Heart right ventricle (tissue), 16 donors: ENCODE data around the gene SPATS2. TPM values are rescaled to one million over a fixed set of nuclear protein-coding genes. Genes with fewer than 3 reads are reported as not detected.
"Not testable (repeated sequence)": the region's sequence is repeated elsewhere in the genome, so short reads cannot be mapped to it uniquely, and the experiment has no call there.

Experiments
- ATAC-seq, 8 donors: fragments of 200-7000 bp; cut with Tn5 transposase; one replicate each; pipeline ENCODE4 v1.9.1; 2020; ENCODE audit warnings: mild to moderate bottlenecking in 8 of 8, moderate library complexity in 8 of 8, moderate number of reproducible peaks in 1 of 8
- DNase-seq, 2 donors: peaks; one replicate each; pipeline ENCODE4 v3.0.0-alpha.2; 2020
- H3K27ac ChIP-seq, 10 donors: fragments of 200-600 bp; sonication (generic) in 2 of 10; one replicate each; pipeline versions ENCODE4 v1.5.0 to v1.8.0; 2020 to 2022; ENCODE audit warnings: mild to moderate bottlenecking in 3 of 10
- H3K27me3 ChIP-seq, 7 donors: fragments of 200-600 bp; one replicate each; pipeline ENCODE4 v1.8.0; 2021 to 2022; ENCODE audit warnings: mild to moderate bottlenecking in 2 of 7
- H3K36me3 ChIP-seq, 9 donors: fragments of 200-600 bp; sonication (generic) in 1 of 9; one replicate each; pipeline versions ENCODE4 v1.5.0 to v1.8.0; 2020 to 2022; ENCODE audit warnings: mild to moderate bottlenecking in 2 of 9
- H3K4me1 ChIP-seq, 9 donors: fragments of 200-600 bp; sonication (generic) in 1 of 9; one replicate each; pipeline versions ENCODE4 v1.5.0 to v1.8.0; 2020 to 2022; ENCODE audit warnings: mild to moderate bottlenecking in 4 of 9
- H3K4me3 ChIP-seq, 10 donors: fragments of 200-600 bp; sonication (generic) in 2 of 10; one replicate each; pipeline versions ENCODE4 v1.5.0 to v1.8.0; 2020 to 2022; ENCODE audit warnings: mild to moderate bottlenecking in 7 of 10, moderate library complexity in 2 of 10
- H3K9me3 ChIP-seq, 11 donors: fragments of 200-600 bp in 10 of 11; sonication (generic) in 2 of 11; one replicate each; pipeline versions ENCODE4 v1.5.0 to v1.8.0; 2013 to 2022; ENCODE audit warnings: mild to moderate bottlenecking in 2 of 11, control low read depth in 1 of 11, moderate library complexity in 1 of 11
- WGBS, 2 donors: extraction: QIAGEN DNeasy Blood & Tissue Kit; methylation state at CpG; one replicate each; pipeline ENCODE4 v1.1.7; 2013; ENCODE audit warnings: inconsistent platforms in 1 of 2; 5-methylcytosine and 5-hydroxymethylcytosine counted together
- intact Hi-C, 10 donors: fragments of 100-400 bp; cut with DNase I; formaldehyde crosslinking; loops; one replicate each; pipeline versions ENCODE4 v1.11.1 to v1.14.2; 2022
- polyA plus RNA-seq, 2 donors: library from polyadenylated mRNA; stranded (reverse); fragments of 200-250 nt; gene quantifications; one replicate each; pipeline ENCODE4 v1.2.3, GENCODE V29; 2013
- total RNA-seq, 10 donors: library from RNA; stranded (reverse); fragmentation: NEBNext Ultra II Directional in 3 of 10; extraction: Animal tissue kit (Norgen Biotek cat#: 25700) in 3 of 10; gene quantifications; one replicate each; pipeline versions ENCODE4 v1.2.1 to v1.2.4, GENCODE V29; 2021 to 2023
- TF ChIP-seq, protein P1 (sequence below), 9 donors: fragments of 200-600 bp; sonication (generic) in 2 of 9; IDR thresholded peaks; one replicate each; pipeline versions ENCODE4 v1.5.0 to v1.8.0; 2021 to 2022; ENCODE audit warnings: antibody characterized with exemption in 9 of 9, mild to moderate bottlenecking in 5 of 9, moderate library complexity in 1 of 9
- donor health status: Arrhythmogenic right ventricular cardiomyopathy.
- donor health status: ischemic (EF 13 %, LVEDD 7.1; RV severe dilation, severe dysfunction).
- donor health status: healthy with polysubstance abuse.
- donor health status: DM: no; HTN: yes; CAD: no.
- donor health status: DM: no; HTN: no; CAD: no.
- donor health status: ischemic (EF 25% LVEDD 6.9; RV normal size, moderate dysfunction).
- donor health status: ischemic (EF 25% LVEDD 5.7; RV mildly dilated, moderate dysfunction).
- donor health status: healthy.
- donor health status: DM: yes; HTN: yes; CAD: no.
- donor health status: Ischemic cardiomyopathy.
- donor health status: ischemic (EF 35%, LVEDD 5.7; RV mildly dilated, moderate dysfunction).
- donor health status: nonischemic (EF 11% LVEDD 7.7; RV severe dilation, severe dysfunction).
- donor health status: DM: yes; HTN: yes; CAD: no.
- donor health status: PGD.
- donor health status: ischemic (EF 29% LVEDD 5.4; RV normal size, mild dysfunction).
- donor health status: nonischemic (EF 23%, LVEDD 6.1; RV moderate dilation, normal function).

The SPATS2 gene
- total and polyA plus RNA-seq, 12 donors, result 3.5 to 11.5 (median 5.1) TPM

DNA sequence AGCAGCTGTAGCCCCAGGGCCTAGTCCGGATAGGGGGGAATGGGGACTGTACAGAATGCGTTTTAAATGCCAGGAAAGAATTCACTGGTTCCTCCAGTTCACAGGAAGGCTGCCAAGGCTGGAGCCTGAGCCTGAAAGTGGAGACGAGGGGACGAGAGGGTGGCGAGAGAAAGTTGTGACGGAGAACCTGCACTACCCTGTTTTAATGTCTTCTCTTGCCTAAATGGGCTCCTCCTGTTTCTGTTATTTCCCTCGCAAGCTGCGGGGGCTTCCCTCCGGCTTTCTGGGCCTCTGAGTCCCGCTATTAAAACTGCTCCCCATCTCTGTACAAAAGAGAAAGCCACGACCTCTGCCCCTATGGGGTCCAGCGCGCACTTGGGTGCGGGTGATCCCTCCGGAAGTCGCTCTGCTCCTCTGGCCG is 34.8 kb upstream of the SPATS2 start:
- ATAC-seq, result no peak
- intact Hi-C loops, result loop anchor here in 1 of 10 donors (5.0 kb wide), 1 partner anchor 35 kb away; the partner anchor contains the start of gene PRPH
- Histone ChIP-seq H3K4me1 (peaks cover 0 to 41% (median 14%) of the 10 kb centered on the region in 9 donors), H3K9me3 (no peaks in the 10 kb centered on the region), H3K27me3 (peaks cover 21 to 67% (median 52%) of the 10 kb centered on the region in 7 donors), H3K36me3 (peaks cover 0 to 9% (median 0%) of the 10 kb centered on the region in 9 donors), H3K4me3 (peak overlapping the region in 1 of 10 donors; percentile 22), H3K27ac (no peak overlapping the region)
- WGBS, 2 donors, result 75 to 78% methylated on average over 17 of the region's 17 CpGs
- TF ChIP-seq, protein P1, sequence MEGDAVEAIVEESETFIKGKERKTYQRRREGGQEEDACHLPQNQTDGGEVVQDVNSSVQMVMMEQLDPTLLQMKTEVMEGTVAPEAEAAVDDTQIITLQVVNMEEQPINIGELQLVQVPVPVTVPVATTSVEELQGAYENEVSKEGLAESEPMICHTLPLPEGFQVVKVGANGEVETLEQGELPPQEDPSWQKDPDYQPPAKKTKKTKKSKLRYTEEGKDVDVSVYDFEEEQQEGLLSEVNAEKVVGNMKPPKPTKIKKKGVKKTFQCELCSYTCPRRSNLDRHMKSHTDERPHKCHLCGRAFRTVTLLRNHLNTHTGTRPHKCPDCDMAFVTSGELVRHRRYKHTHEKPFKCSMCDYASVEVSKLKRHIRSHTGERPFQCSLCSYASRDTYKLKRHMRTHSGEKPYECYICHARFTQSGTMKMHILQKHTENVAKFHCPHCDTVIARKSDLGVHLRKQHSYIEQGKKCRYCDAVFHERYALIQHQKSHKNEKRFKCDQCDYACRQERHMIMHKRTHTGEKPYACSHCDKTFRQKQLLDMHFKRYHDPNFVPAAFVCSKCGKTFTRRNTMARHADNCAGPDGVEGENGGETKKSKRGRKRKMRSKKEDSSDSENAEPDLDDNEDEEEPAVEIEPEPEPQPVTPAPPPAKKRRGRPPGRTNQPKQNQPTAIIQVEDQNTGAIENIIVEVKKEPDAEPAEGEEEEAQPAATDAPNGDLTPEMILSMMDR (IDR thresholded peaks at IDR 0.05), result no peak
- DNase-seq, result no peak

DNA sequence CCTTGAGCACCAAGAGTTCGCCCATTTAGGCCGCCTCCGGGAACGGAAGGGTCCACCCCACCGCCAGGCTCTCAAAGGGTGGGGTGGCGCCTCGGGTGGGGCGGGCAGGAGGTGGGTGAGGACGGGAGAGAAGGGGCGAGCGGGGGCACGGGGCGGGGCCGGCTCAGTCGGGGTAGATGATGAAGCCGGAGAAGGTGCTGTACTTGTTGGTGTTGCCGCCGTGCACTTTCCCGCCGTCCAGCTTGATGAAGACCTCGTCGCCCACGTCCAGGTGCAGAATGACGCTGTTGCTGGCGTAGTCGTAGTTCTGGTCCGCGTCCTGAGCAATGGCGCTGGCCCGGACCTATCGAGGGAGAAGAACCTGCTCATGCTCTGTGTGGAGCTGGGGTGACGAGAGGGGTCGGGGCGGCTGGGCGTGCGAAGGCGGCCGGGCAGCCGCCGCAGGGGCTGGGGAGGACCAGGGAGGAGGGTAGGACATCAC is 34.3 kb upstream of the SPATS2 start:
- no peak for ATAC-seq
- DNase-seq, result no peak
- WGBS, 2 donors, result 25 to 28% methylated on average over 36 to 40 of the region's 40 CpGs
- Histone ChIP-seq H3K4me1 (peaks cover 0 to 41% (median 14%) of the 10 kb centered on the region in 9 donors), H3K27ac (no peak overlapping the region), H3K27me3 (peaks cover 21 to 70% (median 55%) of the 10 kb centered on the region in 7 donors), H3K36me3 (peaks cover 0 to 9% (median 0%) of the 10 kb centered on the region in 9 donors), H3K4me3 (peak overlapping the region in 4 of 10 donors; percentile 22 to 36 (median 28)), H3K9me3 (no peaks in the 10 kb centered on the region)
- TF ChIP-seq, protein P1 (IDR thresholded peaks at IDR 0.05), result no peak
- intact Hi-C loops, result loop anchor here in 1 of 10 donors (5.0 kb wide), 1 partner anchor 36 kb away; the partner anchor contains the start of gene PRPH

DNA sequence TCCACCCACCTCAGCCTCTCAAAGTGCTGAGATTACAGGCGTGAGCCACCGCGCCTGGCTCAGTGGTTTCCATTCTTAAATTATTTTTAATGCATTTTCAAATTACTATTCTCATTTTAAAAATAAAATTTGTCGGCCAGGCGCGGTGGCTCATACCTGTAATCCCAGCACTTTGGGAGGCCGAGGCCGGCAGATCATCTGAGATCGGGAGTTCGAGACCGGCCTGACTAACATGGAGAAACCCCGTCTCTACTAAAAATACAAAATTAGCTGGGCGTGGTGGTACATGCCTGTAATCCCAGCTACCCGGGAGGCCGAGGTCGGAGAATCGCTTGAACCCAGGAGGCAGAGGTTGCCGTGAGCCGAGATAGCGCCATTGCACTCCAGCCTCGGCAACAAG is 33.5 kb upstream of the SPATS2 start:
- not testable (repeated sequence) for H3K27ac ChIP-seq, DNase-seq, ATAC-seq, H3K4me3 ChIP-seq, H3K36me3 ChIP-seq, H3K9me3 ChIP-seq
- intact Hi-C loops, result loop anchor here in 1 of 10 donors (5.0 kb wide), 1 partner anchor 36 kb away; the partner anchor contains the start of gene PRPH
- H3K27me3 ChIP-seq, result peaks cover 21 to 78% (median 64%) of the 10 kb centered on the region in 7 donors
- WGBS, 2 donors, result 41 to 43% methylated on average over 21 of the region's 21 CpGs
- H3K4me1 ChIP-seq, result peaks cover 0 to 41% (median 14%) of the 10 kb centered on the region in 9 donors

DNA sequence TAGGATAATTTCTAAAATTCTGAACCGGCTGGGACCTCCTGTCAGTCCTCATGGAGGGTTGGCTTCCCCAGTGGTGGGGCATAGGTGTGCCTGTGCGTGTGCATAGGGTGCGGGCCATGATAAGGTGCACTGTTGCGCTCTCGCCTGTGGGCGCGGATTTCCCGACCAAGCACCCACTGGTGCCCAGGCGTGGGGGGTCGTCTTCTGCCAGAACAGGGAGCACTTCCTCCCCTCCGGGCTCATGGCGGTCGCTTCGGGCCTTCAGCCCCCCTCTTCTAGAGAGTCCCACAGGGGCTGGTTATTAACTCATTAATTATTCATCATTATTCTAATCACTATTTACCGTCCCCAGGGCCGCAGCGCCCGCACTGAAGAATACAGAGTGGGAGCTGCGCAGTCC is 33.0 kb upstream of the SPATS2 start:
- no peaks in the 10 kb centered on the region for H3K9me3 ChIP-seq
- peaks cover 0 to 5% (median 0%) of the 10 kb centered on the region in 9 donors for H3K36me3 ChIP-seq
- H3K4me3 ChIP-seq, result no peak overlapping the region
- no peak overlapping the region for H3K27ac ChIP-seq
- TF ChIP-seq, protein P1 (IDR thresholded peaks at IDR 0.05), result no peak
- DNase-seq, result no peak
- WGBS, 2 donors, result 34 to 36% methylated on average over 19 of the region's 19 CpGs
- peaks cover 0 to 41% (median 14%) of the 10 kb centered on the region in 9 donors for H3K4me1 ChIP-seq
- ATAC-seq, result no peak
- intact Hi-C loops, result loop anchor here in 1 of 10 donors (5.0 kb wide), 1 partner anchor 37 kb away; the partner anchor contains the start of gene PRPH
- peaks cover 21 to 83% (median 67%) of the 10 kb centered on the region in 7 donors for H3K27me3 ChIP-seq

DNA sequence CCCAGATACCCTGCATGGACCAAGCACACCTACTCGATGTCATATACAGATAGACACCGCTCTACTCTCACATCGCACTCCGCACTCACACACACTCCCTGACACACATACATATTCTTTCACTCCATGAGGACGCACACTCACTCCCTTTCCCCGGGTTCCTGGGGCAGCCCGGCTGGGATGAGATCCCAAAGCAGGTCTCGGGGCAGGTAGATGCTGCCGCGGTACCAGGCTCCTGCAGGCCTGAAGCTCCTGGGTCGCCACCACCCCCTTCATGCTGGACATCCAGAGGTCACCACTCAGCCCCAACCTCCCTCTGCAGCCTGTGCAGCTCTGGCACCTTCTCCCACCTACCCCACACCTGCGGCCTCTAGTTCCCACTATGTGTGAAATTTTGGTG is 32.6 kb upstream of the SPATS2 start:
- peaks cover 21 to 87% (median 72%) of the 10 kb centered on the region in 7 donors for H3K27me3 ChIP-seq
- no peak for DNase-seq
- H3K27ac ChIP-seq, result no peak overlapping the region
- WGBS, 2 donors, result 50 to 51% methylated on average over 12 of the region's 12 CpGs
- no peak overlapping the region for H3K4me3 ChIP-seq
- no peaks in the 10 kb centered on the region for H3K9me3 ChIP-seq
- peaks cover 0 to under 1% (median 0%) of the 10 kb centered on the region in 9 donors for H3K36me3 ChIP-seq
- intact Hi-C loops, result loop anchor here in 3 of 10 donors (5.0 kb wide), 2 partner anchors 37 to 42 kb away; partner anchors contain the start of gene PRPH (in 1 of the 3)
- TF ChIP-seq, protein P1 (IDR thresholded peaks at IDR 0.05), result no peak
- peaks cover 0 to 41% (median 14%) of the 10 kb centered on the region in 9 donors for H3K4me1 ChIP-seq
- no peak for ATAC-seq
